Smooth muscle cell of the umbilical artery (primary cell): Measurements from ENCODE around the gene ACTRT2. TPM values are rescaled to one million over a fixed set of nuclear protein-coding genes. Genes with fewer than 3 reads are reported as not detected.

ENCODE experiments used
- total RNA-seq: library from RNA; depleted of rRNA; stranded (reverse); fragments of >200 nt; gene quantifications from 2 replicates; pipeline ENCODE4 v1.2.3, GENCODE V29; 2014

ACTRT2 gene
- total RNA-seq: not detected in 2 replicates

DNA sequence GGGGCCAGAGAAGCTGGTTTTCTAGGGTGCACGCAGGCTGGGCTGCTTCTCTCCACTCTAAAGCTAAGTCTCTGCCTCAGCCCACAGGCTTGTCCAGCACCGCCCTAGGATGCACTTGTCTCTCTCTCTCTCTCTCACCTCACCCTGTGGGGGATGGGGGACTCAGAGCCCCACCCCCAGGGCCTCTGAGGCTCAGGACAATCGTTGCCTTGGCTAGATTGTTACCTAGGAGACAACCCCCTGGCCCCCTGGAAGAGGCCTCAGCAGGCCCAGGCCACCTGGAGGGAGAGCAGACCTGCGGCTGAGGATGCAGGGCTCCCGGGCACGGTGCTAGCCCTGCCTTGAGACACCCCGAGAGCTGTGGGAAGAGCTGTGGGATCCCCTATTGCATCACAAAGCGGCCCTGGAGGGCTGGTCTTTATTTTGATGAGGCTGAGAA, at the start of gene ACTRT2:
Gene ACTRT2 (plus strand): TSS at position 235 of the 439 bp plus-strand sequence. CDS start 220 bp downstream, outside the sequence.

DNA sequence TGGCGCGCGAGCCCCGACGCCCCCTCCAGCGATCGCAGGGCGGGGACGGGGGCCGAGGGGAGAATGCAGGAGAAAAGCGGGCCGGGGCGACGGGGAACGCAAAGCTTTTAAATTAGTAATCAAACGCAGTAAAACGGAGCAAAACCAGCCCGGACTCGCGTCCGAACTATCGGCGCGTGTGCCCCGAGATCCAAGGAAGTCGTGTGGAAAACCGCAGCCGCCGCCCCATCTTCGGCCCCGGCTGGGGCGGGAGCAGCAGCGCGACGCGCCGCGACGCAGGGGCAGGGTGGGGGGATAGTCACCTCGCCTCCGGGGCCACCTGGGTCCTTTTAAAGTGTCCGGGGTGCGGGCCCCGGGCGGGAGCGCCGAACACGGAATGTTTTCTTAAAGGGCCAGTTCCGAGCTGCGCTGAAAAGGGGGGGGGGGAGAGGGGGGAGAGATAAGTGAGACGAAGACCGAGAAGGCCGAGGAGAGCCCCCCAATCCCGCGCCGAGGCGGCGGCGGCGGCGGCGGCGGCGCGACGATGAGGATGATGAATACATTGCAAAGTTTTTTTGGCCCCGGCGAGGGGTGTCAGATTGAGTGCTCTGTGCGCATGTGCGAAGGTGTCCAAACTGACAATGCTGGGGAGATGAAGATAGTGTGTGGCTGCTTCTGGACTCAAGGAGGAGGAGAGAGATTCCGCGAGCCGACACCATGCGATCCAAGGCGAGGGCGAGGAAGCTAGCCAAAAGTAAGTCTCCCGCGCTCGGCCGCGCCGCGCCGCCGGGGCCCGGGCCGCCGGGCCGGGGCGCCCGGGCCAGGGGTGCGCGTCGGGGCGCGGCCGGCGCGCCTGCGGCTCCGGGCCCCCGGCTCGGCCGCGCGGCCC, 47.5 kb downstream of the ACTRT2 start, which contains the start of gene PRDM16:
Gene PRDM16 (plus strand): TSS at position 640 of the 868 bp plus-strand sequence. CDS start 57 bp downstream, at position 697.

Other genes starting within 250 kb of the ACTRT2 start
- under 0.01 and 0.18 TPM in 2 replicates for gene TTC34, start 219.8 kb upstream of the ACTRT2 start, total RNA-seq
- 0.30 and 1.5 TPM in 2 replicates for gene PRDM16, start 47.7 kb downstream of the ACTRT2 start, total RNA-seq